HCT116 (cell line): Measurements from ENCODE around the gene RAB37. TPM values are rescaled to one million over a fixed set of nuclear protein-coding genes. Genes with fewer than 3 reads are reported as not detected.

ENCODE experiments used
- ATAC-seq: fragments of 200-7000 bp; cut with Tn5 transposase; 2 replicates; pipeline ENCODE4 v1.9.1; 2020; ENCODE audit warnings: mild to moderate bottlenecking, moderate library complexity
- BruUV-seq: library from RNA; stranded (reverse); fragments of 400-500 nt; replicated peaks from 2 replicates; lab custom pipeline; 2021; lab: Mats Ljungman, UMichigan
- CTCF ChIA-PET: fragments of 300-600 bp; sonication (Branson Sonifier 250); formaldehyde crosslinking; loops from one replicate; lab custom pipeline; 2021; ENCODE audit warnings: antibody characterized with exemption; lab: Charles Lee
- POLR2A ChIA-PET: fragments of 300-600, 350-600 bp; sonication (Branson Sonifier 250); formaldehyde crosslinking; loops from one replicate; lab custom pipeline; 2021; ENCODE audit warnings: antibody characterized with exemption; lab: Charles Lee
- RAD21 ChIA-PET, 2 experiments: fragments of 300-600 bp; sonication (Branson Sonifier 250); formaldehyde crosslinking; loops; one replicate each; lab custom pipeline; 2023; ENCODE audit warnings: low total read pairs in 2 of 2; ENCODE audit not compliant: uncharacterized antibody in 2 of 2, unreplicated experiment in 2 of 2, low non-redundant PET in 1 of 2; lab: Charles Lee
- DNase-seq: peaks from one replicate; pipeline ENCODE4 v3.0.0-alpha.2; 2010; ENCODE audit warnings: low read depth, low spot score
- H2AFZ ChIP-seq: fragments of 200-600 bp; shearing (Covaris generic), sonication (generic); 2 replicates; pipeline ENCODE4 v1.6.1; 2017; ENCODE audit warnings: low read depth, mixed run types, mixed read lengths, antibody characterized with exemption, low read length; ENCODE audit not compliant: poor library complexity, severe bottlenecking
- H3K27ac ChIP-seq: 2 replicates; pipeline ENCODE4 v1.5.1; 2012; ENCODE audit warnings: low read depth, low read length
- H3K27me3 ChIP-seq: fragments of 200-600 bp; sonication (generic); 2 replicates; pipeline ENCODE4 v1.6.1; 2016; ENCODE audit warnings: mixed run types, low read length, mixed read lengths; ENCODE audit not compliant: insufficient read depth
- H3K36me3 ChIP-seq, 2 experiments: fragments of 200-500 bp in 1 of 2; fragments of 200-600 bp in 1 of 2; sonication (Bioruptor generic) in 1 of 2; sonication (generic) in 1 of 2; 2 replicates each; pipeline versions ENCODE4 v1.5.1 to v1.6.1; 2014 to 2016; ENCODE audit warnings: low read length in 2 of 2, inconsistent platforms in 1 of 2, mixed read lengths in 1 of 2, mixed run types in 1 of 2; ENCODE audit not compliant: insufficient read depth in 2 of 2, control insufficient read depth in 1 of 2
- H3K4me1 ChIP-seq, 2 experiments: fragments of 200-600 bp in 1 of 2; sonication (generic) in 1 of 2; 2 replicates each; pipeline versions ENCODE4 v1.5.1 to v1.6.1; 2012 to 2017; ENCODE audit warnings: low read length in 2 of 2, inconsistent platforms in 1 of 2, mild to moderate bottlenecking in 1 of 2, mixed read lengths in 1 of 2, mixed run types in 1 of 2, moderate library complexity in 1 of 2; ENCODE audit not compliant: insufficient read depth in 2 of 2, control insufficient read depth in 1 of 2
- H3K4me2 ChIP-seq: fragments of 200-600 bp; sonication (generic); 2 replicates; pipeline ENCODE4 v1.6.1; 2017; ENCODE audit warnings: mixed run types, low read length, mixed read lengths
- H3K4me3 ChIP-seq, 2 experiments: fragments of 200-600 bp in 1 of 2; sonication (generic) in 1 of 2; replicated peaks in 1 of 2; 2 replicates each; pipeline ENCODE4 v1.5.1; 2011 to 2016; ENCODE audit warnings: low read length in 2 of 2, control low read depth in 1 of 2, low read depth in 1 of 2, mild to moderate bottlenecking in 1 of 2, mixed read lengths in 1 of 2, mixed run types in 1 of 2
- H3K79me2 ChIP-seq: fragments of 200-600 bp; sonication (generic); 2 replicates; pipeline ENCODE4 v1.6.1; 2017; ENCODE audit warnings: mild to moderate bottlenecking, mixed run types, low read length, moderate library complexity, mixed read lengths; ENCODE audit not compliant: insufficient read depth
- H3K9ac ChIP-seq: fragments of 200-600 bp; sonication (generic); 2 replicates; pipeline ENCODE4 v1.6.1; 2016; ENCODE audit warnings: low read length, mixed read lengths
- H3K9me2 ChIP-seq: fragments of 200-600 bp; sonication (generic), shearing (Covaris generic); 2 replicates; pipeline ENCODE4 v1.6.1; 2017; ENCODE audit warnings: mixed run types, mild to moderate bottlenecking, moderate library complexity; ENCODE audit not compliant: insufficient read depth
- H3K9me3 ChIP-seq, 2 experiments: fragments of 200-500 bp in 1 of 2; fragments of 200-600 bp in 1 of 2; sonication (Bioruptor generic) in 1 of 2; sonication (generic) in 1 of 2; 2 replicates each; pipeline ENCODE4 v1.6.1; 2014 to 2017; ENCODE audit warnings: low read length in 2 of 2, mixed read lengths in 2 of 2, inconsistent platforms in 1 of 2, low read depth in 1 of 2, mild to moderate bottlenecking in 1 of 2, mixed run types in 1 of 2, moderate library complexity in 1 of 2; ENCODE audit not compliant: control insufficient read depth in 1 of 2, insufficient read depth in 1 of 2
- H4K20me1 ChIP-seq: fragments of 200-600 bp; sonication (generic), shearing (Covaris generic); 2 replicates; pipeline ENCODE4 v1.6.1; 2017; ENCODE audit warnings: mixed run types, mild to moderate bottlenecking, moderate library complexity; ENCODE audit not compliant: insufficient read depth
- POLR2AphosphoS5 ChIP-seq: IDR thresholded peaks from 2 replicates; pipeline ENCODE4 v1.6.1; 2011; ENCODE audit warnings: mild to moderate bottlenecking, low read depth, low read length, moderate library complexity
- REST ChIP-seq: IDR thresholded peaks from 2 replicates; pipeline ENCODE4 v1.6.1; 2012; ENCODE audit warnings: low read depth
- intact Hi-C: fragments of 100-400 bp; cut with micrococcal nuclease; formaldehyde crosslinking; loops from 2 replicates; pipeline ENCODE4 v1.10.0; 2022
- total RNA-seq: library from RNA; stranded (reverse); gene quantifications from one replicate; pipeline ENCODE4 v1.2.1, GENCODE V29; 2021; ENCODE audit not compliant: unreplicated experiment

RAB37 gene
- total RNA-seq, 1 experiment from 2014 or later = 8.2 TPM

- TF ChIP-seq REST (no peak), POLR2AphosphoS5 (peak; percentile 11; the same call in 1 of the 2 replicates)
- TF ChIP-seq, all 23 proteins: peak for 1
- Histone ChIP-seq H3K4me1 (peaks cover 3 to 20% of the 10 kb centered on the region in 2 experiments; a peak in 2 of 4 replicates), H3K9me2 (no peaks in the 10 kb centered on the region), H3K4me3 (no peak overlapping the region), H3K27ac (0 out of 2 replicates have a peak overlapping the region, but pooled peaks have one; percentile 0), H3K79me2 (peaks cover 24% of the 10 kb centered on the region), H3K9me3 (no peaks in the 10 kb centered on the region), H3K36me3 (peaks cover 19 to 47% of the 10 kb centered on the region in 2 experiments; a peak in 3 of 4 replicates), H3K4me2 (no peak overlapping the region), H3K27me3 (no peaks in the 10 kb centered on the region), H2AFZ (no peak overlapping the region), H3K9ac (no peak overlapping the region), H4K20me1 (no peaks in the 10 kb centered on the region)
- BruUV-seq = no TSS peak
- intact Hi-C loops = no loop called here
- CTCF ChIA-PET = interaction anchor here (0.8 to 4.8 kb wide), 4 partner anchors 10 to 112 kb away, joined by 3 to 55 read pairs (median 6); partner anchors contain the start of gene RAB37
- ATAC-seq = no peak
- RAD21 ChIA-PET = interaction anchor here in 1 of 2 experiments (1.1 kb wide), 1 partner anchor 11 kb away, joined by 3 read pairs; no protein-coding TSS in a partner anchor
- no peak for DNase-seq
- POLR2A ChIA-PET = interaction anchor here (0.7 to 2.3 kb wide), 4 partner anchors 9 to 33 kb away, joined by 3 to 7 read pairs (median 3); no protein-coding TSS in a partner anchor
These were observed 32.3 kb downstream of the RAB37 start for GRCh38 chr17:74769266-74769855.
